ENCODE data around the gene LAS1L.
"Not testable (repeated sequence)": the region's sequence is repeated elsewhere in the genome, so short reads cannot be mapped to it uniquely, and the experiment has no call there.

Gene LAS1L

GRCh38 chrX:65572971-65573370 is 38.4 kb upstream of the LAS1L start:
- no peaks in the 10 kb centered on the region for H3K9me3 ChIP-seq (ENCODE audit: control insufficient read depth, insufficient read depth, low read length)
- no peak overlapping the region for H3K27ac ChIP-seq (ENCODE audit: low read depth, low read length)
- no peaks in the 10 kb centered on the region for H4K20me1 ChIP-seq (ENCODE audit: control insufficient read depth, insufficient read depth, low read depth, low read length)
- TF ChIP-seq EZH2phosphoT487 (IDR thresholded peaks at IDR 0.05; ENCODE audit: borderline replicate concordance, low read length) (no peak), CTCF (IDR thresholded peaks at IDR 0.05; ENCODE audit: low read depth, low read length, poor library complexity, severe bottlenecking) (no peak)
- no peaks in the 10 kb centered on the region for H3K4me1 ChIP-seq (ENCODE audit: control insufficient read depth, low read length)
- H3K79me2 ChIP-seq (ENCODE audit: control insufficient read depth, low read length) = no peaks in the 10 kb centered on the region
- H3K4me2 ChIP-seq (ENCODE audit: low read length) = no peak overlapping the region
- no peak overlapping the region for H3K4me3 ChIP-seq (ENCODE audit: low read length)
- no peaks in the 10 kb centered on the region for H3F3A ChIP-seq (ENCODE audit: control insufficient read depth, insufficient read depth)
- no peaks in the 10 kb centered on the region for H3K27me3 ChIP-seq (ENCODE audit: control insufficient read depth, low read length)
- H3K36me3 ChIP-seq (ENCODE audit: control insufficient read depth, low read length) = no peaks in the 10 kb centered on the region
- H3K9me2 ChIP-seq (replicated peaks; ENCODE audit: control insufficient read depth, low read length) = no peaks in the 10 kb centered on the region

- H4K20me1 ChIP-seq (ENCODE audit: control insufficient read depth, insufficient read depth, low read depth, low read length); H3K4me2 ChIP-seq (ENCODE audit: low read length); H3K4me1 ChIP-seq (ENCODE audit: control insufficient read depth, low read length); H3K9me2 ChIP-seq (replicated peaks; ENCODE audit: control insufficient read depth, low read length); H3K79me2 ChIP-seq (ENCODE audit: control insufficient read depth, low read length); H3F3A ChIP-seq (ENCODE audit: control insufficient read depth, insufficient read depth); H3K9me3 ChIP-seq (ENCODE audit: control insufficient read depth, insufficient read depth, low read length); H3K27me3 ChIP-seq (ENCODE audit: control insufficient read depth, low read length); H3K4me3 ChIP-seq (ENCODE audit: low read length); H3K27ac ChIP-seq (ENCODE audit: low read depth, low read length); H3K36me3 ChIP-seq (ENCODE audit: control insufficient read depth, low read length): not testable (repeated sequence)
These were observed 28.3 kb upstream of the LAS1L start for GRCh38 chrX:65562850-65563249.

GRCh38 chrX:65551489-65552339 is 17.1 kb upstream of the LAS1L start:
- Histone ChIP-seq H3K36me3 (ENCODE audit: control insufficient read depth, low read length) (no peaks in the 10 kb centered on the region), H3K27me3 (ENCODE audit: control insufficient read depth, low read length) (no peaks in the 10 kb centered on the region), H4K20me1 (ENCODE audit: control insufficient read depth, insufficient read depth, low read depth, low read length) (no peaks in the 10 kb centered on the region), H3K4me3 (ENCODE audit: low read length) (no peak overlapping the region), H3K4me2 (ENCODE audit: low read length) (no peak overlapping the region), H3K9me3 (ENCODE audit: control insufficient read depth, insufficient read depth, low read length) (no peaks in the 10 kb centered on the region), H3F3A (ENCODE audit: control insufficient read depth, insufficient read depth) (no peaks in the 10 kb centered on the region), H3K27ac (ENCODE audit: low read depth, low read length) (no peak overlapping the region), H3K9me2 (replicated peaks; ENCODE audit: control insufficient read depth, low read length) (no peaks in the 10 kb centered on the region), H3K79me2 (ENCODE audit: control insufficient read depth, low read length) (no peaks in the 10 kb centered on the region), H3K4me1 (ENCODE audit: control insufficient read depth, low read length) (no peaks in the 10 kb centered on the region)
- no peak for TF ChIP-seq EZH2phosphoT487 (IDR thresholded peaks at IDR 0.05; ENCODE audit: borderline replicate concordance, low read length)
- no peak for TF ChIP-seq CTCF (IDR thresholded peaks at IDR 0.05; ENCODE audit: low read depth, low read length, poor library complexity, severe bottlenecking)

GRCh38 chrX:65551086-65551485 is 16.5 kb upstream of the LAS1L start:
- Histone ChIP-seq H3K4me1 (ENCODE audit: control insufficient read depth, low read length) (no peaks in the 10 kb centered on the region), H3K79me2 (ENCODE audit: control insufficient read depth, low read length) (no peaks in the 10 kb centered on the region), H3K27ac (ENCODE audit: low read depth, low read length) (no peak overlapping the region), H3F3A (ENCODE audit: control insufficient read depth, insufficient read depth) (no peaks in the 10 kb centered on the region), H3K27me3 (ENCODE audit: control insufficient read depth, low read length) (no peaks in the 10 kb centered on the region), H3K36me3 (ENCODE audit: control insufficient read depth, low read length) (no peaks in the 10 kb centered on the region), H3K9me3 (ENCODE audit: control insufficient read depth, insufficient read depth, low read length) (no peaks in the 10 kb centered on the region), H3K4me2 (ENCODE audit: low read length) (no peak overlapping the region), H3K4me3 (ENCODE audit: low read length) (no peak overlapping the region), H3K9me2 (replicated peaks; ENCODE audit: control insufficient read depth, low read length) (no peaks in the 10 kb centered on the region), H4K20me1 (ENCODE audit: control insufficient read depth, insufficient read depth, low read depth, low read length) (no peaks in the 10 kb centered on the region)
- TF ChIP-seq EZH2phosphoT487 (IDR thresholded peaks at IDR 0.05; ENCODE audit: borderline replicate concordance, low read length) (no peak), CTCF (IDR thresholded peaks at IDR 0.05; ENCODE audit: low read depth, low read length, poor library complexity, severe bottlenecking) (no peak)
